ENCODE results near the gene TLE3. TPM values are rescaled to one million over a fixed set of nuclear protein-coding genes. Genes with fewer than 3 reads are reported as not detected.

TLE3 gene
- total and polyA plus RNA-seq, 2 of the 13 experiments (the other 11 are each of a cell fraction or from before 2014, with no cell fraction given), result 11.9 to 13.8 TPM

DNA sequence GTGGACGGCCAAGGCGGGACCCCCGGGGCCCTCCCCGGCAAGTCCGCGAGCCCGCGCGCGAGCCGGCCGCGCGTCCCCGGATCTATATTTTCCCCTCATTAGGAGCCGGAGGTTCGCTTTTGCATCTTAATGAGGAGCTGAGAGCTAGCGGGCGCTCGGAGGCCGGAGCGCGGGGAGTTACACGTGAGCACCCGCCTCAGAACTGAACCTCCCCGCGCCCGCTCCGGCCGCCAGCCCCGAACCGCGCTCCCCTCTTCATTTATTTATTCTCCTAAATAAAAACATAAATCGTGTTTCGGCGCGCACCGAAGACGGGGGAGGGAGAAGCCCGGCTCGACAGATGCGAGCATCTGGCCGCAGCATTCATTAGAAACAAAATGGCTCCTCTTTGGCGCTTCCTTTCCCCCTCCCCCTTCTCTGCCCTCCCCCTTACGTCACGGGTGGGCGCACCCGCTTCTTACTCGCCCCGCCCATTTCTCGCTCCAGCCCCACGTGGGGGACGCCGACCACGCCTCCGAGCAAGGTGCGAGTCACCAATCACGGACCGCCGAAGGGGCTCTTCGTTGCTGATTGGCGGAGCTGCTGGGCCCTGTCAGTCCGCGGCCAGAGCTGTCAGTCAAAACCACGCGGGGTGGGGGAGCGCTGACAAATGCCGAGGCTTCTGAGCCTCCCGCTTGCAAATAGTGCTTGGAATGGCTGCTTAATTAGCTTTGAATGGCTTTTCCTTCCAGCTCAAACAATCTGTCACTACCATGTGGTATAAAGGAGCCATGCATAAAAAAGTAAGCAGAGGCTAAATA lies 1.6 kb upstream of the TLE3 start (continued):
- TF ChIP-seq ZNF574 (CRISPR knock-in tag; IDR thresholded peaks at IDR 0.05) (peak; percentile 48; the same call in 1 of the 2 replicates), SKI (IDR thresholded peaks at IDR 0.05; ENCODE audit: partially characterized antibody) (peak; percentile 4), ZBTB1 (CRISPR knock-in tag; IDR thresholded peaks at IDR 0.05; ENCODE audit: borderline replicate concordance) (no peak), ATF7 (IDR thresholded peaks at IDR 0.05) (0 out of 2 replicates have a peak, but pooled peaks have one; percentile 16), ATF7 (CRISPR knock-in tag; IDR thresholded peaks at IDR 0.05) (no peak), HNF4G (IDR thresholded peaks at IDR 0.05; ENCODE audit: borderline replicate concordance, low read depth, low read length) (peak; percentile 37; the same call in 1 of the 2 replicates), HNF4G (CRISPR knock-in tag; IDR thresholded peaks at IDR 0.05; ENCODE audit: borderline replicate concordance, low read depth) (no peak), GTF2F1 (IDR thresholded peaks at IDR 0.05; ENCODE audit: low read length) (peak; percentile 33; the same call in 1 of the 2 replicates), BCL6 (CRISPR knock-in tag; IDR thresholded peaks at IDR 0.05) (peak; percentile 59), AGO2 (optimal IDR thresholded peaks at IDR 0.05; ENCODE audit: low read depth, low read length) (peak; percentile 98), PAXIP1 (CRISPR knock-in tag; conservative IDR thresholded peaks at IDR 0.05) (peak; percentile 73), SOX13 (IDR thresholded peaks at IDR 0.05) (no peak), SOX13 (CRISPR knock-in tag; conservative IDR thresholded peaks at IDR 0.05 in 1 of 2, IDR thresholded peaks at IDR 0.05 in 1 of 2) (peak in 1 of 2 experiments; percentile 82; a peak in 2 of 4 replicates), ZNF678 (CRISPR knock-in tag; IDR thresholded peaks at IDR 0.05) (no peak), ELF1 (CRISPR knock-in tag; IDR thresholded peaks at IDR 0.05) (peak; percentile 50; the same call in 1 of the 2 replicates), IRF2 (CRISPR knock-in tag; IDR thresholded peaks at IDR 0.05) (peak; percentile 60; the same call in 1 of the 2 replicates), ZMYM4 (CRISPR knock-in tag; IDR thresholded peaks at IDR 0.05) (peak; percentile 47; the same call in 1 of the 2 replicates), EP300 (IDR thresholded peaks at IDR 0.05; ENCODE audit: low read depth in 2 of 2, low read length in 2 of 2) (peak in 1 of 2 experiments; percentile 58; a peak in 1 of 4 replicates), EP300 (CRISPR knock-in tag; IDR thresholded peaks at IDR 0.05; ENCODE audit: borderline replicate concordance) (peak; percentile 68; the same call in 1 of the 2 replicates), SIN3A (IDR thresholded peaks at IDR 0.05; ENCODE audit: borderline replicate concordance, low read depth, low read length) (peak; percentile 59; the same call in 1 of the 2 replicates), ZNF337 (CRISPR knock-in tag; IDR thresholded peaks at IDR 0.05; ENCODE audit: borderline replicate concordance, low read depth) (0 out of 2 replicates have a peak, but pooled peaks have one; percentile 27)
- TF ChIP-seq, protein P1, sequence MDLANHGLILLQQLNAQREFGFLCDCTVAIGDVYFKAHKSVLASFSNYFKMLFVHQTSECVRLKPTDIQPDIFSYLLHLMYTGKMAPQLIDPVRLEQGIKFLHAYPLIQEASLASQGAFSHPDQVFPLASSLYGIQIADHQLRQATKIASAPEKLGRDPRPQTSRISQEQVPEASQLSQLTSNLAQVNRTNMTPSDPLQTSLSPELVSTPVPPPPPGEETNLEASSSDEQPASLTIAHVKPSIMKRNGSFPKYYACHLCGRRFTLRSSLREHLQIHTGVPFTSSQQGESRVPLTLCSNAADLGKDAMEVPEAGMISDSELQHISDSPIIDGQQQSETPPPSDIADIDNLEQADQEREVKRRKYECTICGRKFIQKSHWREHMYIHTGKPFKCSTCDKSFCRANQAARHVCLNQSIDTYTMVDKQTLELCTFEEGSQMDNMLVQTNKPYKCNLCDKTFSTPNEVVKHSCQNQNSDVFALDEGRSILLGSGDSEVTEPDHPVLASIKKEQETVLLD (CRISPR knock-in tag; IDR thresholded peaks at IDR 0.05; ENCODE audit: low read depth), result peak; percentile 57; the same call in 1 of the 2 replicates
